ENCODE measurements around the gene TTC32.

Gene TTC32

GRCh38 chr2:19859565-19859964, 42.2 kb downstream of the TTC32 start:
- no peak overlapping the region for H3K4me3 Mint-ChIP-seq
- TF ChIP-seq, protein P1, sequence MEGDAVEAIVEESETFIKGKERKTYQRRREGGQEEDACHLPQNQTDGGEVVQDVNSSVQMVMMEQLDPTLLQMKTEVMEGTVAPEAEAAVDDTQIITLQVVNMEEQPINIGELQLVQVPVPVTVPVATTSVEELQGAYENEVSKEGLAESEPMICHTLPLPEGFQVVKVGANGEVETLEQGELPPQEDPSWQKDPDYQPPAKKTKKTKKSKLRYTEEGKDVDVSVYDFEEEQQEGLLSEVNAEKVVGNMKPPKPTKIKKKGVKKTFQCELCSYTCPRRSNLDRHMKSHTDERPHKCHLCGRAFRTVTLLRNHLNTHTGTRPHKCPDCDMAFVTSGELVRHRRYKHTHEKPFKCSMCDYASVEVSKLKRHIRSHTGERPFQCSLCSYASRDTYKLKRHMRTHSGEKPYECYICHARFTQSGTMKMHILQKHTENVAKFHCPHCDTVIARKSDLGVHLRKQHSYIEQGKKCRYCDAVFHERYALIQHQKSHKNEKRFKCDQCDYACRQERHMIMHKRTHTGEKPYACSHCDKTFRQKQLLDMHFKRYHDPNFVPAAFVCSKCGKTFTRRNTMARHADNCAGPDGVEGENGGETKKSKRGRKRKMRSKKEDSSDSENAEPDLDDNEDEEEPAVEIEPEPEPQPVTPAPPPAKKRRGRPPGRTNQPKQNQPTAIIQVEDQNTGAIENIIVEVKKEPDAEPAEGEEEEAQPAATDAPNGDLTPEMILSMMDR (IDR thresholded peaks at IDR 0.05; ENCODE audit: unreplicated experiment in 3 of 3), result no peak

DNA sequence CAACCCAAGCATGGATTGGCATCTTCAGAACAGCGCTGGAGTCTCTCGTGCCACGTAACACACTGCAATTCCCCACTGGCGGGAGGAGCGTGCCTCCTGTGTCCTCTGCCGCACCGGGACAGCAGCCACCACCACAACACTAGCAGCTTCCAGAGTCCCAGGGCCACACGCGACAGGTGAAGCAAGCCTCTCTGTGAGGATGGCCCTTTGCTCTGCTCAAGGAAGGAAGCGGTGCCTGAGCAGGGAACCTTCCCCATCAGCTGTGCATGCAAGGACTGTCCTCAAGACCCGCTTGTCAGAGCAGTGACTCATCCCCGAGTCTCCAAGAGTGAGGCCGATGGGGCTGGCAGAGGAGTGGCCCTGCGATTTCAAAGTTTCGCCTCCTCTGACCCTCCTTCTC, 44.0 kb downstream of the TTC32 start:
- peak overlapping the region in 2 of 3 experiments; percentile 87 to 95 for H3K27ac Mint-ChIP-seq
- TF ChIP-seq, protein P1 (IDR thresholded peaks at IDR 0.05; ENCODE audit: unreplicated experiment in 3 of 3), result no peak
- no peak overlapping the region for H3K4me3 Mint-ChIP-seq
- H3K36me3 Mint-ChIP-seq (ENCODE audit: low read depth), result no peaks in the 10 kb centered on the region
- H3K9me3 Mint-ChIP-seq, result no peaks in the 10 kb centered on the region
- H3K27me3 Mint-ChIP-seq (ENCODE audit: low read depth), result peaks cover 21% of the 10 kb centered on the region
- peaks cover 28% of the 10 kb centered on the region for H3K4me1 Mint-ChIP-seq

More at GRCh38 chr2:19859565-19859964, 42.2 kb downstream of the TTC32 start:
- Mint-ChIP-seq H3K27me3 (ENCODE audit: low read depth) (peaks cover 14% of the 10 kb centered on the region), H3K4me1 (peaks cover 33% of the 10 kb centered on the region), H3K36me3 (ENCODE audit: low read depth) (no peaks in the 10 kb centered on the region), H3K27ac (peak overlapping the region in 2 of 3 experiments; percentile 16 to 31), H3K9me3 (no peaks in the 10 kb centered on the region)

DNA sequence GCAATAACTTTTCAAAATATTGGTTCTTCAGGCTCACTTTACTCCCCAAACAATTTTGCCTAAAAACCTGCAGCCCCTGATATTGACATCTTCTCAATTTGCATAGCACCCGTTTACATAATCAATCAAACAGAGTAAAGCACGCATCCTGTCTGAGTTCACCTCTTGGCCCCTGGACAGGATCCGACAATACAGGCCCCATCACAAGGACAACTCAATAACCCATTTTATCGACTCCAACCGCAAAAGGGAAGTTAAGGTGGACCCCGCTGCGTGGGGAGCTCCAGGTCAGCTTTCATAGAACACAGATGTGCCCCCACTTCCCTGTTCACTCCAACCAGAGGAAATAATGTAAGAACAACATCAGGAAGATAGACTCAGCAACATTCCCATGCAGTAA, 44.7 kb downstream of the TTC32 start:
- Mint-ChIP-seq H3K36me3 (ENCODE audit: low read depth) (no peaks in the 10 kb centered on the region), H3K9me3 (no peaks in the 10 kb centered on the region), H3K27me3 (ENCODE audit: low read depth) (peaks cover 21% of the 10 kb centered on the region), H3K27ac (peak overlapping the region; percentile 81 to 95 (median 87)), H3K4me1 (peaks cover 26% of the 10 kb centered on the region), H3K4me3 (no peak overlapping the region)
- TF ChIP-seq, protein P1 (IDR thresholded peaks at IDR 0.05; ENCODE audit: unreplicated experiment in 3 of 3), result no peak

DNA sequence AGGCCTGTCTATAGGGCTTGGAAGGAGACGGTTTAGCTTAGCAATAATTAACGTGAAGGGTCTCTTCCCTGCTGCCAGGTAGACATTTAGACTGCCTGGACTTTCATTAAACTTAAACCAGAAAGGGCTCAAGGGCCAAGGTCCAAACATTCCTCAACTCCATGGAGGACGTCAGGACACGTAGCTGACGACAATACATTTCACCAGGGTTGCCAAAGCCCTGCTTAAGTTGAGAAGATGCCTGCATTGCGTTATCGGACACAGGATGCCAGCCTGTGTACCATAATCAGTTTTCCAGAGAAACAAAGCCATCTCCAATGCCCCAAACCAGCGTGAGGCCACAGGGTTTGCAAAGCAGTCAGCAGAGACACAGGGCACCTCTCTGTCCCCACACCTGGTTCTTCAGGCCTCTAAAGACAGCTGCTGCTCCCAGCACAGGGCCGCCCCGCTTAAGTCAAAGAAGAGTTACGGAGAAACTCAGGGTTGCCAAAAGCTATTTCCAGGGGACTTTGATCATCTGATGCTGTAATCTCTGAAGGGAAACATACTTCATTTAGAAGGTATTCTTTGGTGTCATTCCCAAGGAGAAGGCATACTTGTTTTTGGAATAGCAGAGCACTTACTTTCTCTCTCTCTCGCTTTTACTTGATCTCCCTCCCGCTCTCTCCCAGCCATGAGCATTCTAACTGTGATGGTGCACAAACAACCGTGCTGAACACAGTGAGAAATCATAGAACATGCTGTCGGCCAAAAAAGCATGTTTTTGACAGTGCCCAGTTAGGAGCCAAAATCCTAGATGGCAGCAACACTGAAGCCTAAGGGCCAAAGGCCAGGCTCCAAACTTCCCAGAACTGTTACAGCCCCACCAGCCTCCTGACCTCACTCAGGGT, 46.0 kb downstream of the TTC32 start:
- H3K27ac Mint-ChIP-seq, result peak overlapping the region; percentile 81 to 95 (median 87)
- H3K9me3 Mint-ChIP-seq, result no peaks in the 10 kb centered on the region
- H3K4me3 Mint-ChIP-seq, result no peak overlapping the region
- H3K27me3 Mint-ChIP-seq (ENCODE audit: low read depth), result peaks cover 20% of the 10 kb centered on the region
- TF ChIP-seq, protein P1 (IDR thresholded peaks at IDR 0.05; ENCODE audit: unreplicated experiment in 3 of 3), result no peak
- H3K4me1 Mint-ChIP-seq, result peaks cover 26% of the 10 kb centered on the region
- no peaks in the 10 kb centered on the region for H3K36me3 Mint-ChIP-seq (ENCODE audit: low read depth)

DNA sequence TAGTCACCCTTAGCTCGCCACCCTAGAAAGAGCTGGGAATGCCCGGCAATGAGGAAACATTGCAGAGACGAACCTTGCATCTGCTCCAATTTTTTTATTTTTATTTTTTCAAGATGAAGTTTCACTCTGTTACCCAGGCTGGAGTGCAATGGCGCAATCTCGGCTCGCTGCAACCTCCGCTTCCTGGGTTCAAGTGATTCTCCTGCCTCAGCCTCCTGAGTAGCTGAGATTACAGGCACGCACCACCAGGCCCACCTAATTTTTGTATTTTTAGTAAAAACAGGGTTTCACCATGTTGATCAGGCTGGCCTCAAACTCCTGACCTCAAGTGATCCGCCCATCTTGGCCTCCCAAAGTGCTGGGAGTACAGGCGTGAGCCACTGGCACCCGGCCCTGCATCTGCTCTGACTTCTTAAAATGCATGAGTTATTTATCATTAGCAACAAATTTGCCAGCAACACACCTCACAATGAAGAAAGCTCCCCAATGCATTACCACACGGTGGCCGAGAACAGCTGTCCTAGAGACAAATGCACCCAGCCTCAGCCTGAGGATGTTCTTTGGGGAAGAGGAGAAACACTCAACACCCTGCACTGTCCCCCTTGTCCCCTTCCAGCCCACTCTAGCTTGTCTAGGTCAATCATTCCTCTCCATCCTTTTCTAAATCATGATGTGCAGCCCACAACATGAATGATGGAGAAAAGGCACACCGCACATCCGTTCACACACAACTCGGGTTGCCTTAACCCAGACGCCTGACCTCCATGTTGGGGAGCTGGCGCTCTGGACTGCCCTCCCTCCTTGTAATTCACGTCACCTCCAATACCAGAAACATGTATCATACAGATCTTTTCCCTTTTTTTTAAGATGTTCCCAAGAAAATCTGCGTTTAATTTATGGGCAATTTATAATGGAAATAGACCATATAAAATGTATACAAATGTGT, 46.9 kb downstream of the TTC32 start:
- Mint-ChIP-seq H3K4me1 (peaks cover 26% of the 10 kb centered on the region), H3K4me3 (no peak overlapping the region), H3K27ac (peak overlapping the region; percentile 81 to 95 (median 87)), H3K27me3 (ENCODE audit: low read depth) (peaks cover 15% of the 10 kb centered on the region), H3K36me3 (ENCODE audit: low read depth) (no peaks in the 10 kb centered on the region), H3K9me3 (no peaks in the 10 kb centered on the region)
- TF ChIP-seq, protein P1 (IDR thresholded peaks at IDR 0.05; ENCODE audit: unreplicated experiment in 3 of 3), result no peak

All from nephron (organoid).